HepG2 (cell line): ENCODE measurements around the gene FMNL2. TPM values are rescaled to one million over a fixed set of nuclear protein-coding genes. Genes with fewer than 3 reads are reported as not detected.
A peak's percentile ranks its signal among the peaks of the same experiment; 100 is the strongest.

Source experiments
- ATF1 ChIP-seq: IDR thresholded peaks from 2 replicates; pipeline ENCODE4 v1.6.1; 2016; ENCODE audit warnings: mild to moderate bottlenecking, control low read depth
- GABPB1 ChIP-seq: IDR thresholded peaks from 2 replicates; pipeline ENCODE4 v1.6.1; 2016; ENCODE audit warnings: mild to moderate bottlenecking, missing genetic modification reagents, moderate library complexity, missing compliant biosample characterization
- HES4 ChIP-seq: sonication (generic); formaldehyde crosslinking; IDR thresholded peaks from 2 replicates; pipeline ENCODE4 v1.9.0; 2021; ENCODE audit warnings: mild to moderate bottlenecking, missing genetic modification reagents, borderline replicate concordance
- MAFG ChIP-seq: sonication (generic); formaldehyde crosslinking; IDR thresholded peaks from 2 replicates; pipeline ENCODE4 v1.5.1; 2020; ENCODE audit warnings: mild to moderate bottlenecking, missing genetic modification reagents
- NKX3-1 ChIP-seq: sonication (generic); formaldehyde crosslinking; IDR thresholded peaks from 2 replicates; pipeline ENCODE4 v1.5.0; 2020; ENCODE audit warnings: missing genetic modification reagents
- NR3C1 ChIP-seq: sonication (generic); formaldehyde crosslinking; IDR thresholded peaks from 2 replicates; pipeline ENCODE4 v1.4.0; 2020; ENCODE audit warnings: missing genetic modification reagents
- RNF2 ChIP-seq: fragments of 450-650 bp; conservative IDR thresholded peaks from 2 replicates; pipeline ENCODE4 v1.6.1; 2016; ENCODE audit warnings: low read depth
- SP5 ChIP-seq: IDR thresholded peaks from 2 replicates; pipeline ENCODE4 v1.6.1; 2016; ENCODE audit warnings: low read depth, borderline replicate concordance
- TARDBP ChIP-seq: sonication (generic); formaldehyde crosslinking; IDR thresholded peaks from 2 replicates; pipeline ENCODE4 v1.8.0; 2022; ENCODE audit warnings: mild to moderate bottlenecking, missing genetic modification reagents
- THAP11 ChIP-seq: IDR thresholded peaks from 2 replicates; pipeline ENCODE4 v1.6.1; 2016; ENCODE audit warnings: missing biosample characterization, missing genetic modification reagents
- ZBTB44 ChIP-seq: sonication (generic); formaldehyde crosslinking; IDR thresholded peaks from 2 replicates; pipeline ENCODE4 v1.4.0; 2020; ENCODE audit warnings: missing genetic modification reagents
- ZFP37 ChIP-seq: sonication (generic); formaldehyde crosslinking; IDR thresholded peaks from 2 replicates; pipeline ENCODE4 v1.4.0; 2020; ENCODE audit warnings: missing genetic modification reagents, borderline replicate concordance
- ZNF496 ChIP-seq: sonication (generic); formaldehyde crosslinking; IDR thresholded peaks from 2 replicates; pipeline ENCODE4 v1.8.1; 2023; ENCODE audit warnings: mild to moderate bottlenecking, moderate library complexity, missing genetic modification reagents; ENCODE audit not compliant: insufficient replicate concordance
- ZNF772 ChIP-seq: sonication (generic); formaldehyde crosslinking; IDR thresholded peaks from 2 replicates; pipeline ENCODE4 v1.5.0; 2020; ENCODE audit warnings: mild to moderate bottlenecking, missing genetic modification reagents
- ZSCAN22 ChIP-seq: sonication (generic); formaldehyde crosslinking; IDR thresholded peaks from 2 replicates; pipeline ENCODE4 v1.4.0; 2020; ENCODE audit warnings: mild to moderate bottlenecking, missing genetic modification reagents
- ZZZ3 ChIP-seq: sonication (generic); formaldehyde crosslinking; IDR thresholded peaks from 2 replicates; pipeline ENCODE4 v1.4.0; 2020; ENCODE audit warnings: missing genetic modification reagents, mild to moderate bottlenecking, borderline replicate concordance
- polyA plus RNA-seq, 8 experiments: library from polyadenylated mRNA; depleted of rRNA in 3 of 8; stranded (reverse) in 7 of 8; unstranded in 1 of 8; fragments of >200 nt; fragmentation: Illumina TruSeq in 4 of 8; extraction: Trizol in 4 of 8; gene quantifications; 2 replicates each; pipeline versions ENCODE4 v1.2.1 to v1.2.3, GENCODE V29; 2011 to 2016; ENCODE audit warnings: low read depth in 4 of 8, missing spikeins in 1 of 8, mixed read lengths in 1 of 8; ENCODE audit not compliant: insufficient read depth in 1 of 8
- total RNA-seq, 5 experiments: library from RNA; depleted of rRNA; stranded (reverse); fragments of >200 nt; fragmentation: Illumina TruSeq; extraction: Trizol; gene quantifications; 2 replicates each; pipeline ENCODE4 v1.2.3, GENCODE V29; 2016; ENCODE audit warnings: low read depth in 1 of 5
- TF ChIP-seq, protein P1 (sequence below): sonication (generic); formaldehyde crosslinking; IDR thresholded peaks from 2 replicates; pipeline ENCODE4 v1.5.1; 2020; ENCODE audit warnings: mild to moderate bottlenecking, missing genetic modification reagents, moderate library complexity
- TF ChIP-seq, protein P2 (sequence below): IDR thresholded peaks from 2 replicates; pipeline ENCODE4 v1.6.1; 2016
- TF ChIP-seq, protein P3 (sequence below): IDR thresholded peaks from 2 replicates; pipeline ENCODE4 v1.6.1; 2016

FMNL2 gene
- total and polyA plus RNA-seq, 2 of the 13 experiments (the other 11 are each of a cell fraction or from before 2014, with no cell fraction given) = 66.5 to 67.7 TPM

DNA sequence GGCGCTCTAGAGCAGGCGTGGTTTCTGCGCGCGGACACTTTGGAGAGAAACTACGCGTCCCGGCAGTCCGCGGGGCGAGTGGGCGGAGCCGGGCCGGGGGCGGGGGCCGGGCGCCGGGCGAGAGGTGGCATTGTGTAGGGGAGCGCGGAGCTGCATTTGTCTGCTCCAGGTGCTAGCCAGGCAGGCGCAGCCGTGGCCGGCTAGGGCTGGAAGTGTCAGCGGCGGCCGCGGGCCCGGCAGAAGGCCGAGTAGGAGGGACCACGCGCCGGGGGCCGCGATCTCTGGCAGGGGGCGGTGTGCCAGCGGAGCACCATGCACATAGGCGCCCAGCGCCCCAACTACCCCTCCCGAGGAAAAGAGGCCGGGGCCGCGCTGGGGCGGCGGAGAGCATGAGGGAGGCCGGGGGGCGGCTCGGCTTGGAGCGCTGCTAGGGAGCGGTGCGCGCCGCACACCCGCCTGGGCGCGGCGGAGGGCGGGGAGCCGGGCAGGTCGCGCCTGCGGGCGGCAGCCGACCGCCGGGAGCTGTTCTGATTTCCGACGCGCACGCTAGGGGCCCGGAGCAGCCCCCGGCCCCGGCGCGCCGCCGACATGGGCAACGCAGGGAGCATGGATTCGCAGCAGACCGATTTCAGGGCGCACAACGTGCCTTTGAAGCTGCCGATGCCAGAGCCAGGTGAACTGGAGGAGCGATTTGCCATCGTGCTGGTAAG lies at the start of gene FMNL2 (continued):
- TF ChIP-seq ZBTB44 (CRISPR knock-in tag) (peak; percentile 78; the same call in 1 of the 2 replicates), ZFP37 (CRISPR knock-in tag) (peak; percentile 74; the same call in 1 of the 2 replicates), HES4 (peak; percentile 85), ZZZ3 (no peak), ATF1 (CRISPR knock-in tag) (peak; percentile 60; the same call in 1 of the 2 replicates), SP5 (CRISPR knock-in tag) (peak; percentile 91), RNF2 (no peak; the same call in 1 of the 2 replicates), MAFG (CRISPR knock-in tag) (no peak), THAP11 (peak; percentile 98), NKX3-1 (CRISPR knock-in tag) (peak; percentile 94), GABPB1 (CRISPR knock-in tag) (peak; percentile 90), TARDBP (CRISPR knock-in tag) (no peak; the same call in 1 of the 2 replicates), ZSCAN22 (no peak), ZNF496 (CRISPR knock-in tag) (no peak), NR3C1 (CRISPR knock-in tag) (no peak), ZNF772 (CRISPR knock-in tag) (peak; percentile 68)
- TF ChIP-seq, protein P1, sequence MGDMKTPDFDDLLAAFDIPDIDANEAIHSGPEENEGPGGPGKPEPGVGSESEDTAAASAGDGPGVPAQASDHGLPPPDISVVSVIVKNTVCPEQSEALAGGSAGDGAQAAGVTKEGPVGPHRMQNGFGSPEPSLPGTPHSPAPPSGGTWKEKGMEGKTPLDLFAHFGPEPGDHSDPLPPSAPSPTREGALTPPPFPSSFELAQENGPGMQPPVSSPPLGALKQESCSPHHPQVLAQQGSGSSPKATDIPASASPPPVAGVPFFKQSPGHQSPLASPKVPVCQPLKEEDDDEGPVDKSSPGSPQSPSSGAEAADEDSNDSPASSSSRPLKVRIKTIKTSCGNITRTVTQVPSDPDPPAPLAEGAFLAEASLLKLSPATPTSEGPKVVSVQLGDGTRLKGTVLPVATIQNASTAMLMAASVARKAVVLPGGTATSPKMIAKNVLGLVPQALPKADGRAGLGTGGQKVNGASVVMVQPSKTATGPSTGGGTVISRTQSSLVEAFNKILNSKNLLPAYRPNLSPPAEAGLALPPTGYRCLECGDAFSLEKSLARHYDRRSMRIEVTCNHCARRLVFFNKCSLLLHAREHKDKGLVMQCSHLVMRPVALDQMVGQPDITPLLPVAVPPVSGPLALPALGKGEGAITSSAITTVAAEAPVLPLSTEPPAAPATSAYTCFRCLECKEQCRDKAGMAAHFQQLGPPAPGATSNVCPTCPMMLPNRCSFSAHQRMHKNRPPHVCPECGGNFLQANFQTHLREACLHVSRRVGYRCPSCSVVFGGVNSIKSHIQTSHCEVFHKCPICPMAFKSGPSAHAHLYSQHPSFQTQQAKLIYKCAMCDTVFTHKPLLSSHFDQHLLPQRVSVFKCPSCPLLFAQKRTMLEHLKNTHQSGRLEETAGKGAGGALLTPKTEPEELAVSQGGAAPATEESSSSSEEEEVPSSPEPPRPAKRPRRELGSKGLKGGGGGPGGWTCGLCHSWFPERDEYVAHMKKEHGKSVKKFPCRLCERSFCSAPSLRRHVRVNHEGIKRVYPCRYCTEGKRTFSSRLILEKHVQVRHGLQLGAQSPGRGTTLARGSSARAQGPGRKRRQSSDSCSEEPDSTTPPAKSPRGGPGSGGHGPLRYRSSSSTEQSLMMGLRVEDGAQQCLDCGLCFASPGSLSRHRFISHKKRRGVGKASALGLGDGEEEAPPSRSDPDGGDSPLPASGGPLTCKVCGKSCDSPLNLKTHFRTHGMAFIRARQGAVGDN = peak; percentile 88
- TF ChIP-seq, protein P2, sequence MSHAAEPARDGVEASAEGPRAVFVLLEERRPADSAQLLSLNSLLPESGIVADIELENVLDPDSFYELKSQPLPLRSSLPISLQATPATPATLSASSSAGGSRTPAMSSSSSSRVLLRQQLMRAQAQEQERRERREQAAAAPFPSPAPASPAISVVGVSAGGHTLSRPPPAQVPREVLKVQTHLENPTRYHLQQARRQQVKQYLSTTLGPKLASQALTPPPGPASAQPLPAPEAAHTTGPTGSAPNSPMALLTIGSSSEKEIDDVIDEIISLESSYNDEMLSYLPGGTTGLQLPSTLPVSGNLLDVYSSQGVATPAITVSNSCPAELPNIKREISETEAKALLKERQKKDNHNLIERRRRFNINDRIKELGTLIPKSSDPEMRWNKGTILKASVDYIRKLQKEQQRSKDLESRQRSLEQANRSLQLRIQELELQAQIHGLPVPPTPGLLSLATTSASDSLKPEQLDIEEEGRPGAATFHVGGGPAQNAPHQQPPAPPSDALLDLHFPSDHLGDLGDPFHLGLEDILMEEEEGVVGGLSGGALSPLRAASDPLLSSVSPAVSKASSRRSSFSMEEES (CRISPR knock-in tag) = no peak; the same call in 1 of the 2 replicates
- TF ChIP-seq, protein P3, sequence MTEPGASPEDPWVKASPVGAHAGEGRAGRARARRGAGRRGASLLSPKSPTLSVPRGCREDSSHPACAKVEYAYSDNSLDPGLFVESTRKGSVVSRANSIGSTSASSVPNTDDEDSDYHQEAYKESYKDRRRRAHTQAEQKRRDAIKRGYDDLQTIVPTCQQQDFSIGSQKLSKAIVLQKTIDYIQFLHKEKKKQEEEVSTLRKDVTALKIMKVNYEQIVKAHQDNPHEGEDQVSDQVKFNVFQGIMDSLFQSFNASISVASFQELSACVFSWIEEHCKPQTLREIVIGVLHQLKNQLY (CRISPR knock-in tag) = peak; percentile 39; the same call in 1 of the 2 replicates
